ENCODE results near the gene ACCSL.

The ACCSL gene

GRCh38 chr11:44096360-44097185, 48.8 kb downstream of the ACCSL start:
- no peak for DNase-seq (ENCODE audit: low read depth in 3 of 3)

DNA sequence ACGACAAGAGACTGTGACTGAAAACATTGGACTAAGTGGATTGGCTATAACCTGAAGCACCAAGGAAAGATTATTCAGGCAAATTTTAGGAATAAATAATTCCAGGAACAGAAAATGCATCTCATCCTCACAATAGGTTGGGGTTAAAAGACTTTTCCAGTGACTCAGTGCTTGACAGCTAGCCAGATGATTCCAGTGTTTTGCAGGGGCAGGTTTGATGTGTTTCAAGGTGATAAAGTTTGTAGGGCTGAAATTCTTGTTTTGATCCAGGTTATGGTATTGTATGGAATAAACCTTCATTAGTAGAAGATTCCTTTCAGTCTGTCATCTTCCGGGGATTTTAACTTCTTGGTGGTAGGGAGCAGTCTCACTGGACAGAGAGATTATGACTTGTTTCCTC, 50.0 kb downstream of the ACCSL start:
- no peak for DNase-seq (ENCODE audit: low read depth in 3 of 3)

GRCh38 chr11:44101098-44101497, 53.3 kb downstream of the ACCSL start:
- no peak for DNase-seq (ENCODE audit: low read depth in 3 of 3)

DNA sequence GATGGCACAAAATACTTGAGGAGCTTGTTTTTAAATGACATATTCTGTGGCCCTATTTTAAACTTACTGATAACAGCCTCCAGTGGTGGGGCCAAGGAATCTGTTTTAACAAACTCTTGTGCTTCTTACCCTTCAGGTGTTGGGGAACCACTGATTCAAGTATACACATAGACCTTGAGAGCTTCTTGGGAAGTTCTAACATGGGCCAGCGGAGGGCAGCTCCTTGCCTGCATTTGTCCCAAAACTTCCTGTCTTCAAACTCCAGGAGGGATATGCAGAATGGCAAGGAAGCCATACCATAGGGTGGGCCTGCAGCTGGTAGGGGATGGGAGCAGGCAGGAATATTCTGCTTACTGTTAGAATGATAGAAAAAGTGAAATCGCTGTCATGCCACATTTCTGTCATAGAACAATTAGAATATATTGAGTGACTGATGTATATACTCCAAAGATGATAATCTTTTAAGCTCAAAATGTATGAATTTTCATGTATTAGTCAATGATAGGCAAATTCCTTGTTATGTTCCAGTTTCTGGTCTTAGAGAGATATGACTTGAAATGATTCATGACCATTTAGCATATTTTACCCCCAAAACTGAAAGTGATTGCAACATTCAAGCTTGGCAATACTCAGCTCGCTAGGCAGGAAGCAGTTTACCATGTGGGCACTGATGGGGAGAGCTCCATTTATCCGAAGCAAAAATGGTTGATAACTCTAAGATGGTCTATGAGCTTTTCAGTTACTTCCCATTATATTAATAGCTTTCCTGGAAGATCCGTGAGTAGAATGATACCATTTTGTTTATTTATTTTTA, 56.9 kb downstream of the ACCSL start:
- no peak for DNase-seq (ENCODE audit: low read depth in 3 of 3)

- DNase-seq (ENCODE audit: low read depth in 3 of 3), result no peak
Observed at GRCh38 chr11:44108260-44108659, 60.5 kb downstream of the ACCSL start.

Data from stimulated activated CD4-positive, alpha-beta T cell treated with anti-CD3 and anti-CD28 coated beads, TNF-alpha, amount 100 ng/mL, for 48 hours (primary cell).